Coronary artery (tissue), 2 donors: Measurements from ENCODE around the gene APBA3.

Experiments
- DNase-seq: peaks from one replicate; pipeline ENCODE4 v3.0.0-alpha.2; 2017; ENCODE audit warnings: low spot score
- H3K27ac ChIP-seq, 2 donors: fragments of 200-600 bp; sonication (generic); one replicate each; pipeline ENCODE4 v1.5.1; 2016 to 2019
- H3K4me3 ChIP-seq: fragments of 200-600 bp; sonication (generic); 2 replicates; pipeline ENCODE4 v1.5.1; 2016; ENCODE audit warnings: mild to moderate bottlenecking, moderate library complexity
- TF ChIP-seq, protein P1 (sequence below): fragments of 200-600 bp; sonication (generic); IDR thresholded peaks from one replicate; pipeline ENCODE4 v1.5.1; 2019; ENCODE audit warnings: antibody characterized with exemption

Gene APBA3

DNA sequence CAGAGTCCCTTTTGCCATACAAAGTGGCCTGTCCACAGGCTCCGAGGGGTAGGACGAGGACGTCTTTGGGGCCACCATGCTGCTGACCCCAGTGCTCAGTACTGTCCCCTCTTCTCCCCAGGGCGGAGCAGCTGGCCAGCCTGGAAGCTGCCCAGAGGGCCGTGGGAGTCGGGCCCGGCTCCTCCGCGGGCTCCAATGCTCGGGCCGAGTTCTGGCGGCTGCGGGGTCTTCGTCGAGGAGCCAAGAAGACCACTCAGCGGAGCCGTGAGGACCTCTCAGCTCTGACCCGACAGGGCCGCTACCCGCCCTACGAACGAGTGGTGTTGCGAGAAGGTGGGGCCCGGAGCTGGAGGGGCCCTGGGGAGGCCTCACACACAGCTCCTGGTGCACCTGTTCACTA is 21.1 kb downstream of the APBA3 start:
- TF ChIP-seq, protein P1, sequence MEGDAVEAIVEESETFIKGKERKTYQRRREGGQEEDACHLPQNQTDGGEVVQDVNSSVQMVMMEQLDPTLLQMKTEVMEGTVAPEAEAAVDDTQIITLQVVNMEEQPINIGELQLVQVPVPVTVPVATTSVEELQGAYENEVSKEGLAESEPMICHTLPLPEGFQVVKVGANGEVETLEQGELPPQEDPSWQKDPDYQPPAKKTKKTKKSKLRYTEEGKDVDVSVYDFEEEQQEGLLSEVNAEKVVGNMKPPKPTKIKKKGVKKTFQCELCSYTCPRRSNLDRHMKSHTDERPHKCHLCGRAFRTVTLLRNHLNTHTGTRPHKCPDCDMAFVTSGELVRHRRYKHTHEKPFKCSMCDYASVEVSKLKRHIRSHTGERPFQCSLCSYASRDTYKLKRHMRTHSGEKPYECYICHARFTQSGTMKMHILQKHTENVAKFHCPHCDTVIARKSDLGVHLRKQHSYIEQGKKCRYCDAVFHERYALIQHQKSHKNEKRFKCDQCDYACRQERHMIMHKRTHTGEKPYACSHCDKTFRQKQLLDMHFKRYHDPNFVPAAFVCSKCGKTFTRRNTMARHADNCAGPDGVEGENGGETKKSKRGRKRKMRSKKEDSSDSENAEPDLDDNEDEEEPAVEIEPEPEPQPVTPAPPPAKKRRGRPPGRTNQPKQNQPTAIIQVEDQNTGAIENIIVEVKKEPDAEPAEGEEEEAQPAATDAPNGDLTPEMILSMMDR: no peak
- no peak overlapping the region for H3K27ac ChIP-seq
- DNase-seq: no peak

DNA sequence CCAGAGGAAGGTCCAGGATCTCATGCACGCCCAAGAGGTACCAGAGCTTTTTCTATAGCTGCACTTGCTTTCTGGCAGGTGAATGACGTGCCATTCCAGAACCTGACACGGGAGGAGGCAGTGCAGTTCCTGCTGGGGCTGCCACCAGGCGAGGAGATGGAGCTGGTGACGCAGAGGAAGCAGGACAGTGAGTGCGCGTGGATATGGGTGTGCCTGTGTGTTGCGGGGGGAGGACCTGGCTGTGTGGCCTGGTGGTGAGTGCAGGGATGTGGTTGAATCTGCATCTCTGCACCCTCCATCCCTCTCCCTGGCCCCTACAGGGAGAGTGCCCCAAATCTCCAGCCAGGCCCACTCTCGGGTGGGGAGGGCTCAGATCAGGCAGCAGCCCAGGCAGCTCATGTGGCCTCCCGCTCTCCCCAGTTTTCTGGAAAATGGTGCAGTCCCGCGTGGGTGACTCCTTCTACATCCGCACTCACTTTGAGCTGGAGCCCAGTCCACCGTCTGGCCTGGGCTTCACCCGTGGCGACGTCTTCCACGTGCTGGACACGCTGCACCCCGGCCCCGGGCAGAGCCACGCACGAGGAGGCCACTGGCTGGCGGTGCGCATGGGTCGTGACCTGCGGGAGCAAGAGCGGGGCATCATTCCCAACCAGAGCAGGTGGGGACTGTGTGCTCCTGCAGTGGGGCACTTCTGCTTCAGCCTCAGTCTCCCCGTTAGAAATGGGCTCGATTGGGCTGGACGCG is 22.8 kb downstream of the APBA3 start:
- TF ChIP-seq, protein P1: no peak
- Histone ChIP-seq H3K27ac (no peak overlapping the region), H3K4me3 (no peak overlapping the region)
- DNase-seq: no peak

More for the DNA sequence above, 21.1 kb downstream of the APBA3 start:
- H3K4me3 ChIP-seq: no peak overlapping the region

DNA sequence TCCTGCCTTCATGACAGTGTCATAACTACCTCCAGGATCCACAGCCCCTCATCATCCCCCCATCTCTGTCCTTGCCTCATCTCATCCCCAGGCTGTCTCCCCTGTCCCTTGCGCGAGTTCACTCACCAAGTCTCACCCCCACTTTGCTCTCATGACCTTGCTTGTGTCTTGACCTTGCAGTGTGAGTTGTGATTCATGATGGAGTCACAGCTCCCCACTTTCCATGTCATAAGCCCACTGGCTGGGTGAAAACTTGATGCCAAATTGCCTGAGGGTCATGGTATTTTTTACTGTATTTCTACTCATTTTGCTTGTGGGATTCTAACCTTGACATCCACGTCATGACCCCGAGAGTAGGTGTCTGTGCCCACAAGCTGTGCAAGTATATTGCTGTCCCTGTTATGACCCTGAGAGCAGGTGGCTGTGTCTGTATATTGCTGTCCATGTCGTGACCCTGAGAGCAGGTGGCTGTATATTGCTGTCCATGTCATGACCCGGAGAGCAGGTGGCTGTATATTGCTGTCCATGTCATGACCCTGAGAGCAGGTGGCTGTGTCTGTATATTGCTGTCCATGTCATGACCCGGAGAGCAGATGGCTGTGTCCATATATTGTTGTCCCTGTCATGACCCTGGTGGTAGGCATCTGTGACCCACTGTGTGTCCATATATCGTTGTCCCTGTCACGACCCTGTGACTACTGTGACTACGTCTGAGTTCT is 23.8 kb downstream of the APBA3 start:
- H3K4me3 ChIP-seq: no peak overlapping the region
- TF ChIP-seq, protein P1: no peak

DNA sequence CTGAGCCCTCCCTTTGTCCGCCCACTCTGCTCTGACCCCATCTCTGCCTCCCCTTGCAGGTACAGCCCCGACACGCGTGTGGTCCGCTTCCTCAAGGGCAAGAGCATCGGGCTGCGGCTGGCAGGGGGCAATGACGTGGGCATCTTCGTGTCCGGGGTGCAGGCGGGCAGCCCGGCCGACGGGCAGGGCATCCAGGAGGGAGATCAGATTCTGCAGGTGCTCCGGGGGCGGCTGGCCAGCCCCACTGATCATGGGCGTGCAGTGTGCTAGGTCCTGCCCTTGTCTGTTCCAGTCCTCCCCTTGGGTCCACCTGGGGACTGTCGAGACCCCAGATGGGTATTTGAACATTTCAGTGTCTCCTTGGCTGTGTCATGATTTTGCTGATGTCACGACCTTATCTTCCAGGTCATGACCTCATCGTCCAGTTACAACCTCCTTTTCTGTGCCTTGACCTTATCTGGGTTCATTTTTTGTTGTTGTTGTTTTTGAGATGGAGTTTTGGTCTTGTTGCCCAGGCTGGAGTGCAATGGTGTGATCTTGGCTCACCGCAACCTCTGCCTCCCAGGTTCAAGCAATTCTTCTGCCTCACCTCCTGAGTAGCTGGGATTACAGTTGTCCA is 25.3 kb downstream of the APBA3 start:
- TF ChIP-seq, protein P1: no peak
- H3K27ac ChIP-seq: no peak overlapping the region
- H3K4me3 ChIP-seq: no peak overlapping the region
- no peak for DNase-seq

More for the DNA sequence above, 23.8 kb downstream of the APBA3 start:
- H3K27ac ChIP-seq: no peak overlapping the region
- DNase-seq: no peak

DNA sequence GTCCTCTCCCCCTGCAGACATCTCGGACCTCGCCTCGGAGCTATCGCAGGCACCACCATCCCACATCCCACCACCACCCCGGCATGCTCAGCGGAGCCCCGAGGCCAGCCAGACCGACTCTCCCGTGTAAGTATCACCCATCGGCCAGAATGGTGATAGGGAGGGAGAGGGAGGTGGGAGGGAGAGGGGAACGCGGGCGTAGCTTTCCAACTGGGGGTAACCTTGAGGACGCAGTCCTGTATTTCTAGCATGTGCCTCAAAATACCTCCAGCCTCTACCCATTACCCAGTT is 27.2 kb downstream of the APBA3 start:
- Histone ChIP-seq H3K27ac (no peak overlapping the region), H3K4me3 (no peak overlapping the region)
- TF ChIP-seq, protein P1: no peak
- DNase-seq: no peak

DNA sequence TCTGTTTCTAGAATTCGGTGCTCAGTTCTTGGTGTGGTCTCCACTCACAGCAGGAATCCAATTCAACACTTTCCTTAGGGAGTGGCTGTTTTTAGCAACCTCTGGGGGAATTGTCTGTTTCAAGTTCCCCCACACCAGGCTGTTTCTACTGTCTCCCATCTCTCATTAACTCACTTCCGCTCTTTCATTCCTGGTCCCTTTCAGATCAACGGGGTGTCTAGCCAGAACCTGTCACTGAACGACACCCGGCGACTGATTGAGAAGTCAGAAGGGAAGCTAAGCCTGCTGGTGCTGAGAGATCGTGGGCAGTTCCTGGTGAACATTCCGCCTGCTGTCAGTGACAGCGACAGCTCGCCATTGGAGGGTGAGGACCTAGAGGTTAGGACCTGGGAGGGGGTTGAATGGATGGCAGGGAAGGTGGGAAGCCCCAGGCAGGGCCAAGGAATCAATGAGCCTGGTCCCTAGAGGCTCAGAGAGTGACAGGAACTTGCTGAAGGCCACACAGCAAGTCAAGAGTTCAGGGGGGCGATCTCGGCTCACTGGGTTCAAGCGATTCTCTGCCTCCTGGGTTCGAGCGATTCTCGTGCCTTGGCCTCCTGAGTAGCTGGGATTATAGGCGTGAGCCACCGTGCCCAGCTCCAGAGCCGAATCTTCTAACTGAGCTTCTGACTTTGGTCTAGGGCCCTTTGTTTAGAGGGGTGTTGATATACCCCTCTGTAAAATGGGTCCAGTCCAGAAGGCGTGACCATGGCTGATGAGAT is 27.8 kb downstream of the APBA3 start:
- Histone ChIP-seq H3K4me3 (no peak overlapping the region), H3K27ac (no peak overlapping the region)
- TF ChIP-seq, protein P1: no peak
- DNase-seq: no peak
